Measurements from ENCODE around the gene HSFX3. TPM values are rescaled to one million over a fixed set of nuclear protein-coding genes. Genes with fewer than 3 reads are reported as not detected.

HSFX3 gene
- total RNA-seq, 1 experiment from 2014 or later, result not detected

GRCh38 chrX:149498767-149499166 lies 51.0 kb downstream of the HSFX3 start:
- TF ChIP-seq CTCF (conservative IDR thresholded peaks at IDR 0.05; ENCODE audit: low read depth, low read length) (no peak), EZH2 (IDR thresholded peaks at IDR 0.05; ENCODE audit: borderline replicate concordance, low read depth, low read length, poor library complexity, severe bottlenecking) (no peak)
- H3K4me3 ChIP-seq (ENCODE audit: low read depth, low read length, poor library complexity, severe bottlenecking), result no peak overlapping the region
- H3K9me3 ChIP-seq (ENCODE audit: low read depth, low read length, poor library complexity, severe bottlenecking), result no peaks in the 10 kb centered on the region
- H3K27me3 ChIP-seq (replicated peaks; ENCODE audit: insufficient read depth, low read depth, low read length, poor library complexity), result no peaks in the 10 kb centered on the region
- peaks cover 14% of the 10 kb centered on the region for H3K36me3 ChIP-seq (ENCODE audit: insufficient read depth, low read length, poor library complexity, severe bottlenecking)
- no peak overlapping the region for H3K27ac ChIP-seq (ENCODE audit: low read depth, low read length, poor library complexity, severe bottlenecking)
- ChIA-PET CTCF (no interaction called here), POLR2A (ENCODE audit: low non-redundant PET) (no interaction called here)
- no TSS peak for BruUV-seq (replicated peaks)
- DNase-seq (ENCODE audit: low spot score), result no peak
- no peaks in the 10 kb centered on the region for H3K4me1 ChIP-seq (ENCODE audit: insufficient read depth, low read length, poor library complexity, severe bottlenecking)
- intact Hi-C loops (cut with micrococcal nuclease; ENCODE audit: unreplicated experiment), result no loop called here

Other genes starting within 250 kb of the HSFX3 start
- gene IDS, start 44.6 kb downstream of the HSFX3 start, total RNA-seq (2021), result 42.0 and 50.7 TPM in 2 replicates
- 13.8 and 15.3 TPM in 2 replicates for gene EOLA1, start 8.9 kb downstream of the HSFX3 start, total RNA-seq (2021)
- gene MAGEA9B, start 37.5 kb upstream of the HSFX3 start, total RNA-seq (2021), result not detected in 2 replicates
- not detected in 2 replicates for gene HSFX2, start 45.4 kb upstream of the HSFX3 start, total RNA-seq (2021)
- 18.4 and 23.6 TPM in 2 replicates for gene TMEM185A, start 81.9 kb upstream of the HSFX3 start, total RNA-seq (2021)
- not detected in 2 replicates for gene MAGEA11, start 162.1 kb upstream of the HSFX3 start, total RNA-seq (2021)
- 1.2 and 1.4 TPM in 2 replicates for gene HSFX1, start 224.1 kb upstream of the HSFX3 start, total RNA-seq (2021)
- not detected in 2 replicates for gene MAGEA9, start 232.0 kb upstream of the HSFX3 start, total RNA-seq (2021)